IgD-negative memory B cell (primary cell): ENCODE data around the gene CCL17. TPM values are rescaled to one million over a fixed set of nuclear protein-coding genes. Genes with fewer than 3 reads are reported as not detected.
"Not testable (repeated sequence)": the region's sequence is repeated elsewhere in the genome, so short reads cannot be mapped to it uniquely, and the experiment has no call there.

Experiments
- H3K27ac Mint-ChIP-seq, 3 donors: one replicate each; pipeline ENCODE4 v1.8.0; 2020 to 2022; ENCODE audit warnings: mild to moderate bottlenecking in 3 of 3, mixed read lengths in 3 of 3, moderate library complexity in 1 of 3
- H3K27me3 Mint-ChIP-seq: one replicate; pipeline ENCODE4 v1.8.0; 2021; ENCODE audit warnings: mixed read lengths
- H3K36me3 Mint-ChIP-seq: one replicate; pipeline ENCODE4 v1.8.0; 2020; ENCODE audit warnings: mild to moderate bottlenecking, mixed read lengths
- H3K4me1 Mint-ChIP-seq, 3 donors: one replicate each; pipeline ENCODE4 v1.8.0; 2020 to 2022; ENCODE audit warnings: mixed read lengths in 3 of 3, mild to moderate bottlenecking in 1 of 3
- H3K4me3 Mint-ChIP-seq, 4 donors: one replicate each; pipeline ENCODE4 v1.8.0; 2020 to 2022; ENCODE audit warnings: mild to moderate bottlenecking in 4 of 4, mixed read lengths in 4 of 4, moderate library complexity in 3 of 4
- H3K9me3 Mint-ChIP-seq, 3 donors: one replicate each; pipeline ENCODE4 v1.8.0; 2020 to 2021; ENCODE audit warnings: mixed read lengths in 3 of 3, mild to moderate bottlenecking in 1 of 3
- polyA plus RNA-seq: library from polyadenylated mRNA; unstranded; fragments of 300-500 nt; fragmentation: Illumina TruSeq; gene quantifications from one replicate; pipeline ENCODE4 v1.2.3, GENCODE V29; 2021

The CCL17 gene
- polyA plus RNA-seq, 1 donor from 2014 or later: not detected

DNA sequence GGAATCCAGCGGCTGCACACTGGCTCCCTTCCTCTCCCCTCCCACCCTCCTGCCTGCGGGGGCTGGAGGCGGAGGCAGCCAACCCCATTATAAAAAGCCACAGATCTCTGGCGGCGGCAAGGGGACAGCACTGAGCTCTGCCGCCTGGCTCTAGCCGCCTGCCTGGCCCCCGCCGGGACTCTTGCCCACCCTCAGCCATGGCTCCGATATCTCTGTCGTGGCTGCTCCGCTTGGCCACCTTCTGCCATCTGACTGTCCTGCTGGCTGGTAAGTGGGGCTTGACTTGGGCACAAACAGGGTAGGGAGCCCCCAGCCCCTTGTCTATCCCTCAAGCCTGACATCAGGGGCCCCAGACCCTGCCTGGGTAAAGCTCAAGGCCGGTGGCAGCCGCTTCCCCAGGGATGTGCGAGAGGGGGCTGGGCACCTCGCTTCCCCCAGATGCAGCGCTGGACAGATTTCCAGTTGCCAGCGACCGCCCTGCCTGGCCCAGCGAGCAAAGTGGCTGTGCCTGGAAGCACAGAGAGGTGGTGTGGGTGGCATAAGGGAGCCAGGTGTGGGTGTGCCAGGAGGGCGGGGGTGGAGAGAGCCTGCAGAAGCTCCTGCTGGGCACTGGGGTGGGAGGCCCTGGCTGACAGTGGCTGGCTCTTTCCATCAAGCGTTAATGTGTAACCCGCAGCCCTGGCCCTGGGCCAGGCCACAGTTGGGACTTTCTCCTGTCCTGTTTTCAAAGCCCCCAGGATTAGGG, 32.0 kb upstream of the CCL17 start, which contains the start of gene CX3CL1:
Gene CX3CL1 (plus strand): TSS at position 119 of the 745 bp plus-strand sequence. CDS start 79 bp downstream, at position 198.
- Mint-ChIP-seq H3K9me3 (no peaks in the 10 kb centered on the region), H3K36me3 (peaks cover 2% of the 10 kb centered on the region), H3K4me3 (no peak within 1 kb of the TSS), H3K4me1 (peaks cover 4 to 10% (median 6%) of the 10 kb centered on the region in 3 donors), H3K27ac (no peak within 1 kb of the TSS), H3K27me3 (peaks cover 2% of the 10 kb centered on the region)

DNA sequence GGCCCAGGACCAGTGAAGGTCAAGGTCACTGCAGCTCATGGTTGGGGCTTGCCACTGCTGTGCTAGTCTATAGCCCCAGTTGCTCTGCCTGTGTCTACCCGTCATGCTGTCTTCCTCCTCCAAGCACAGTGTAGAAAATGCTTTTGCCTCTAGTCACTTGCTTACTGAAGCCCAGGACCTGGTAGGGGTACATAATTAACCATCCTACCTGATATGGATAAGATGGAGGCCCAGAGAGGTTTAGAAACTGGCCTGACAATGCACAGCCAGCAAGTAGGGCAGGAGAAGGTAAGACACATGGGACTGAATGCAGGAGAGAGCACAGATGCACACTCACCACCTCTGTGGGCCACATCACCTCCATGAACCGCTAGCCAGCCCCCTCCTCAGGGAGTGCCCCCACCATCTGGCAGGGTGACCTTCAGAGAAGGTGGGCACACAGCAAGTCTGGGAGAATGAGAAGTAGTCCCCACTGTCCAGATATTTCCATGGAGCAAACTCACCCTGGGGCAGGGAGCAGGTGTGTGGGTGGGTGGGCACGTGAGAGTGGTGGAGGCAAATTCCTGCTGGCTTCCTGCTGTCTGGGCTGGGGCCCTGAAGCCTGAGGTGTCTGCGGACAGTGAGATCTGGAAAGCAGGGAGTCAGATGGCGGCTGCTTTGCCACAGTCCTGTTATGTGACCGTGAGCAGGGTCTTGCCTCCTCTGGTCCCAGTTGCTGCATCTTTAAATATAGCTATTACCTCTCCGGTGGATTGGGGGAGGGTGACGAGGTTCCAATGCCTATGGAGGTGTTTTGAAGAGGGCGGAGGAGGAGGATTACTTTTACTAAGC, 31.2 kb upstream of the CCL17 start:
- Mint-ChIP-seq H3K9me3 (no peaks in the 10 kb centered on the region), H3K36me3 (peaks cover 2% of the 10 kb centered on the region), H3K27ac (no peak overlapping the region), H3K27me3 (no peaks in the 10 kb centered on the region), H3K4me1 (peaks cover 10 to 15% (median 11%) of the 10 kb centered on the region in 3 donors), H3K4me3 (no peak overlapping the region)

DNA sequence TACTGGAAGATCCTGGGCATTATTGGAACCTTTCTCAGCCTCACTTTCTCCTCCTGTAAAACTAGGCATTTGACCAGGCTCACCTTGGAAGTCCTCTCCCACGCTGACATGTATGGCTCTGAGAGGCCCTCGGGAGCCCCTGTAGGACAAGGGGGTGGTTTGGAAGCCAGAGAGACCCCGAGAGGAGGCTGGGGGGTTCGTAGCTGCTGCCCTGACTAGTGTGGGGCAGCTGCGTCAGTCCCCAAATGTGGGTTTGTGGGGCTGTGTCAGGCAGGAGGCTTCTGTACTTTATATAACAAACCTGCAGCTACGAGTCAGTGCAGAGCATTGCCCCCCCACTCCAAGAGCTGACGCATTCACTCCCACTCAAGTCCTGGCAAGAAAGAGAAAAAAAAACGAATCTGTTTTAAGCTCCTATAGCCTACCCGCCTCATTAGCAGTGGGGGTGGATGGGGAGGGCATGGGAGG, 30.5 kb upstream of the CCL17 start:
- Mint-ChIP-seq H3K27me3 (no peaks in the 10 kb centered on the region), H3K4me3 (no peak overlapping the region), H3K4me1 (peaks cover 10 to 15% (median 11%) of the 10 kb centered on the region in 3 donors), H3K9me3 (no peaks in the 10 kb centered on the region), H3K27ac (no peak overlapping the region), H3K36me3 (peaks cover under 1% of the 10 kb centered on the region)

DNA sequence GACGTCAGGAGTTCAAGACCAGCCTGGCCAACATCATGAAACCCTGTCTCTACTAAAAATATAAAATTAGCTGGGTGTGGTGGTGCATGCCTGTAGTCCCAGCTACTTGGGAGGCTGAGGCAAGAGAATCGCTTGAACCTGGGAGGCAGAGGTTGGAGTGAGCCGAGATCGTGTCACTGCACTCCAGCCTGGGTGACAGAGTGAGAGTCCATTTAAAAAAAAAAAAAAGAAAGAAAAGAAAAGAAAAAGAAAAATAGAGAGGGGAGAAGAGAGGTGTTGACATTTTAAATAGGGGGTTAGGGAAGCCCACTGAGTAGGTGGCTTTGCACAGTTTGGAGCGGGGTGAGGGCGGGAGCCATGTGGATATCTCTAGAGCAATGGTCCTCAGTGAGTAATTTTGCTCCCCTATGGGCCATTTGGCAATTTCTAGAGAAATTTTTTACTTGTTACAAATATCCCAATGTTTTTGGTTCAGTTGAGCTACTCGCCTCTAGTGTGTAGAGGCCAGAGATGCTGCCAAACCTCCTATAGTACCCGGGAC, 29.6 kb upstream of the CCL17 start:
- not testable (repeated sequence) for H3K27me3 Mint-ChIP-seq, H3K4me3 Mint-ChIP-seq, H3K27ac Mint-ChIP-seq, H3K36me3 Mint-ChIP-seq, H3K9me3 Mint-ChIP-seq
- peaks cover 10 to 15% (median 11%) of the 10 kb centered on the region in 3 donors for H3K4me1 Mint-ChIP-seq

DNA sequence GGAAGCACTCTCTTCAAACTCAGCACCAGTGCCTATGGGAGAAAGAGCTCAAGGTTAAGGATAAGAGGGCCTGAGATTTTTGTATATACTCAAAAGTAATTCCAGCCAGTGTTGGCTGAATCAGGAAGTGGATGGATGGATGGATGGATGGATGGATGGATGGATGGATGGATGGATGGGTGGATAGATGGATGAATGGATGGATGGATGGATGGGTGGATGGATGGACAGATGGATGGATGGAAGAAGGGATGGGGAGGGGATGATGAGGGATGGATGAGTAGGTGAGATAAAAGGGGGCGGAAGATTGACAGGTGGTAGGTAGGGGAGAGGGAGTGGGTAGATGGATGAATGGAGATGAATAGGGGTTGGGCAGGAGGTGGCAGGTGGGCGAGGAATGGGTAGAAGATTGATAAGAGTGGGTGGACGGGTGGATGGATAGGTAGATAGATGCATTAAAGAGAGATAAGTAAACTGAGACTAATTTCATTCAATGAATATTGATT, 28.2 kb upstream of the CCL17 start:
- Mint-ChIP-seq H3K36me3 (peaks cover 3% of the 10 kb centered on the region), H3K27ac (no peak overlapping the region), H3K27me3 (no peaks in the 10 kb centered on the region), H3K9me3 (no peaks in the 10 kb centered on the region), H3K4me1 (peaks cover 17 to 24% (median 19%) of the 10 kb centered on the region in 3 donors), H3K4me3 (no peak overlapping the region)

DNA sequence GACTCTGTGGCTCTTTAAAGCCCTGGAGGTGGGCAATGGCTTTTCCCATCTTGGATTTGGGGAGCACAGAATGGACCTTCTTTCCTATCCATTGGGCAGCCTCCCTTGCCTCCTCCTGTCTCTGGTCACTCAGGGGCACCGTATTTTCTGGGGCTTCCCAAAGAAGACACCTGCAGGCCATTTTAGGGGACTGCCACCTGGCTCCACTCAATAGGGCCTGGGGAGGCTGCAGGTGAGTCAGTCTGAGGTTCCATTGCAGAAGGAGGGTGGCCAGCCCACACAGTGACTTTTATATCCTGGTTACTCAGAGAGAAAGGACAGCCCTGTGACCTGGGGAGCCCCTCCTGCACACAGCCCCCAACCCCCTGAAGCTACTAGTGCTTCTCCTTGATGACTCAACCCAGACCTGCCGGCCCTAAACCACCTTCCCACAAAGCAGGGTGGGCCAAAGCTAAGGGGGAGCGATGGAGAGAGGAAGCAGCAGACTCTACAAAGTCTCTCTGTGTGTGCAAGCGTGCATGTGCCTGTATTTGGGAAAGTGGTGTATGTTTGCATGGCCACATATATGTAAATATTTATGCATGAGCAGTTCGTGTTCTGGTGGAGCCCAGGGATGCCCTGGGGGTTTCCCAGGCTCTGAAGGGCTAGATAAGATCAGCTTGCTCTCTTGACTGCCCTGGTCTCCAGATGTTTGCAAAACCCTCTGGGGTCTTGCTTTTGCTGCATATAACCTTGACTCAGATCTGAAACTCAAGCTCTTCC, 27.3 kb upstream of the CCL17 start:
- peaks cover 3% of the 10 kb centered on the region for H3K36me3 Mint-ChIP-seq
- peaks cover 19 to 31% (median 24%) of the 10 kb centered on the region in 3 donors for H3K4me1 Mint-ChIP-seq
- H3K9me3 Mint-ChIP-seq: no peaks in the 10 kb centered on the region
- peak overlapping the region in 2 of 4 donors; percentile 11 to 77 for H3K4me3 Mint-ChIP-seq
- H3K27me3 Mint-ChIP-seq: no peaks in the 10 kb centered on the region
- H3K27ac Mint-ChIP-seq: peak overlapping the region in 2 of 3 donors; percentile 18 to 78

DNA sequence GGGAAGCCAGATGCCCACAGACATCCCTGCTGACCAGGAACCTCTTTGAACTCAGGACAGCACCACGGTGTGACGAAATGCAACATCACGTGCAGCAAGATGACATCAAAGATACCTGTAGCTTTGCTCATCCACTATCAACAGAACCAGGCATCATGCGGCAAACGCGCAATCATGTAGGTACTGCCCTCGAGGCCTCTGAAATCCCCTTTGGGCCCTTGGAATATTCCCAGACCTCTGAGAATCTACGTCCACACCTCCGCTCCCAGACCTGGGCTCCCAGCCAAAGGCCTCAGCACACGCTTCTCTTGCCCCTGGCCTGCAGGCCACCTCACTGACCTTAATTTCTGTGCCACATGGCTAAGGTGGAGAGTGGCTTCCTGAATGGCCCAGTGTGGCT, 25.0 kb upstream of the CCL17 start:
- Mint-ChIP-seq H3K4me3 (no peak overlapping the region), H3K27ac (no peak overlapping the region)

DNA sequence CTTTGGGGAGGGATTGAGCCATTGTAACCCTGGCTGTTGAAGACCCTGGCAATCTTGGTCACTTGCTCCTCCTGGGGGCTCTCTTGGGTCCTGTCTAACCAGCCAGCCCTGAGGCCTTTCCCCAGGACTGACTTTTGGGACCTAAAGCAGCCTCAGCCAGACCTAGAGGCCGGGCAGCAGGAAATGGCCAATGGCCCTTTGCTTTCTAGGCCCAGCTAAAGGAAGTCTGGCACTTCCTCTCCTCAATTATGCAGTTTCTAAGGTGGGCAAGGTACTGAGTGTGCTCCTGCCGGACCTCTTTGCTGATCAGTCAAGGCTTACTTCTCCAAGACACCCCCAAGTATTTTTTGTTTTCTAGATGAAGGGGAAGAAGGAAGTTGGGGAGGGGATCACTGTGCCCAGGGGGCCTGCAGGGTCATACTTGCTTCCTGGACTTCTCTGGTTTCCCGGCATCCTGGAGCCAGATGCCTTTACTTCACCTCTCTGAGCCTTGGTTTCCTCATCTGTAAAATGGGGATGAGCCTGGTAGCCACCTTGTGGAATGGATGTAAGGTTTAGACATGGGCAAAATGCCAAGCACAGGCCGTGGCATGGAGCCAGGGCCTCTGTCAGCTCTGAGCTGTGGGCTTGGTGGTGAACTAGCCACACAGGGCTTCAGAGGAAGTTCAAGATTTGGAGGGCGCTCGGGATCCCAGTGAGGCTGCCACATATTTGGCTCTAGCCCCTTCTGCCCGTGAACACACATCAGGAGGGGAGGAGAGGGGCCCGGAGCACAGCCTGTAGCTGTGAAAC, 23.7 kb upstream of the CCL17 start:
- Mint-ChIP-seq H3K9me3 (no peaks in the 10 kb centered on the region), H3K4me1 (peaks cover 40 to 51% (median 49%) of the 10 kb centered on the region in 3 donors), H3K27ac (peak overlapping the region in 2 of 3 donors; percentile 5 to 82), H3K36me3 (peaks cover 3% of the 10 kb centered on the region), H3K27me3 (no peaks in the 10 kb centered on the region), H3K4me3 (peak overlapping the region in 1 of 4 donors; percentile 47)

More for the DNA sequence above, 25.0 kb upstream of the CCL17 start:
- no peaks in the 10 kb centered on the region for H3K9me3 Mint-ChIP-seq
- H3K36me3 Mint-ChIP-seq: peaks cover 3% of the 10 kb centered on the region
- peaks cover 29 to 44% (median 40%) of the 10 kb centered on the region in 3 donors for H3K4me1 Mint-ChIP-seq
- H3K27me3 Mint-ChIP-seq: no peaks in the 10 kb centered on the region

DNA sequence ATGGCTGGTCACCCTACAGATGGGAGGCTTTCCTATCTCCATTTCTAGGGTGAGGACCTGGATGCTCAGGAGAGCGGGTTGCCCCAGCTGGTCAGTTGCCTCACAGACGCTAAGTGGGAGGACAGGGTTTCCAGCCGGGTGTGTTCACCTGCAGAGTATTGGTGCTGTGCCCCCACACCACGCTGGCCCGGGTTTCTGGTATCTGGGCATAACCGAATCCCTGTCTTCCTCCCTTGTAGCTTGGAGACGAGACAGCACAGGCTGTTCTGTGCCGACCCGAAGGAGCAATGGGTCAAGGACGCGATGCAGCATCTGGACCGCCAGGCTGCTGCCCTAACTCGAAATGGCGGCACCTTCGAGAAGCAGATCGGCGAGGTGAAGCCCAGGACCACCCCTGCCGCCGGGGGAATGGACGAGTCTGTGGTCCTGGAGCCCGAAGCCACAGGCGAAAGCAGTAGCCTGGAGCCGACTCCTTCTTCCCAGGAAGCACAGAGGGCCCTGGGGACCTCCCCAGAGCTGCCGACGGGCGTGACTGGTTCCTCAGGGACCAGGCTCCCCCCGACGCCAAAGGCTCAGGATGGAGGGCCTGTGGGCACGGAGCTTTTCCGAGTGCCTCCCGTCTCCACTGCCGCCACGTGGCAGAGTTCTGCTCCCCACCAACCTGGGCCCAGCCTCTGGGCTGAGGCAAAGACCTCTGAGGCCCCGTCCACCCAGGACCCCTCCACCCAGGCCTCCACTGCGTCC, 22.6 kb upstream of the CCL17 start:
- Mint-ChIP-seq H3K4me3 (peak overlapping the region in 1 of 4 donors; percentile 83), H3K27ac (peak overlapping the region in 2 of 3 donors; percentile 5 to 82), H3K4me1 (peaks cover 44 to 56% (median 50%) of the 10 kb centered on the region in 3 donors), H3K36me3 (peaks cover 3% of the 10 kb centered on the region), H3K9me3 (no peaks in the 10 kb centered on the region), H3K27me3 (no peaks in the 10 kb centered on the region)

DNA sequence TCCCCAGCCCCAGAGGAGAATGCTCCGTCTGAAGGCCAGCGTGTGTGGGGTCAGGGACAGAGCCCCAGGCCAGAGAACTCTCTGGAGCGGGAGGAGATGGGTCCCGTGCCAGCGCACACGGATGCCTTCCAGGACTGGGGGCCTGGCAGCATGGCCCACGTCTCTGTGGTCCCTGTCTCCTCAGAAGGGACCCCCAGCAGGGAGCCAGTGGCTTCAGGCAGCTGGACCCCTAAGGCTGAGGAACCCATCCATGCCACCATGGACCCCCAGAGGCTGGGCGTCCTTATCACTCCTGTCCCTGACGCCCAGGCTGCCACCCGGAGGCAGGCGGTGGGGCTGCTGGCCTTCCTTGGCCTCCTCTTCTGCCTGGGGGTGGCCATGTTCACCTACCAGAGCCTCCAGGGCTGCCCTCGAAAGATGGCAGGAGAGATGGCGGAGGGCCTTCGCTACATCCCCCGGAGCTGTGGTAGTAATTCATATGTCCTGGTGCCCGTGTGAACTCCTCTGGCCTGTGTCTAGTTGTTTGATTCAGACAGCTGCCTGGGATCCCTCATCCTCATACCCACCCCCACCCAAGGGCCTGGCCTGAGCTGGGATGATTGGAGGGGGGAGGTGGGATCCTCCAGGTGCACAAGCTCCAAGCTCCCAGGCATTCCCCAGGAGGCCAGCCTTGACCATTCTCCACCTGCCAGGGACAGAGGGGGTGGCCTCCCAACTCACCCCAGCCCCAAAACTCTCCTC, 21.9 kb upstream of the CCL17 start:
- no peaks in the 10 kb centered on the region for H3K27me3 Mint-ChIP-seq
- H3K9me3 Mint-ChIP-seq: no peaks in the 10 kb centered on the region
- H3K4me1 Mint-ChIP-seq: peaks cover 38 to 54% (median 48%) of the 10 kb centered on the region in 3 donors
- no peak overlapping the region for H3K4me3 Mint-ChIP-seq
- H3K27ac Mint-ChIP-seq: peak overlapping the region in 1 of 3 donors; percentile 35
- H3K36me3 Mint-ChIP-seq: peaks cover 3% of the 10 kb centered on the region

DNA sequence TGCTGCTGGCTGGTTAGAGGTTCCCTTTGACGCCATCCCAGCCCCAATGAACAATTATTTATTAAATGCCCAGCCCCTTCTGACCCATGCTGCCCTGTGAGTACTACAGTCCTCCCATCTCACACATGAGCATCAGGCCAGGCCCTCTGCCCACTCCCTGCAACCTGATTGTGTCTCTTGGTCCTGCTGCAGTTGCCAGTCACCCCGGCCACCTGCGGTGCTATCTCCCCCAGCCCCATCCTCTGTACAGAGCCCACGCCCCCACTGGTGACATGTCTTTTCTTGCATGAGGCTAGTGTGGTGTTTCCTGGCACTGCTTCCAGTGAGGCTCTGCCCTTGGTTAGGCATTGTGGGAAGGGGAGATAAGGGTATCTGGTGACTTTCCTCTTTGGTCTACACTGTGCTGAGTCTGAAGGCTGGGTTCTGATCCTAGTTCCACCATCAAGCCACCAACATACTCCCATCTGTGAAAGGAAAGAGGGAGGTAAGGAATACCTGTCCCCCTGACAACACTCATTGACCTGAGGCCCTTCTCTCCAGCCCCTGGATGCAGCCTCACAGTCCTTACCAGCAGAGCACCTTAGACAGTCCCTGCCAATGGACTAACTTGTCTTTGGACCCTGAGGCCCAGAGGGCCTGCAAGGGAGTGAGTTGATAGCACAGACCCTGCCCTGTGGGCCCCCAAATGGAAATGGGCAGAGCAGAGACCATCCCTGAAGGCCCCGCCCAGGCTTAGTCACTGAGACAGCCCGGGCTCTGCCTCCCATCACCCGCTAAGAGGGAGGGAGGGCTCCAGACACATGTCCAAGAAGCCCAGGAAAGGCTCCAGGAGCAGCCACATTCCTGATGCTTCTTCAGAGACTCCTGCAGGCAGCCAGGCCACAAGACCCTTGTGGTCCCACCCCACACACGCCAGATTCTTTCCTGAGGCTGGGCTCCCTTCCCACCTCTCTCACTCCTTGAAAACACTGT, 21.0 kb upstream of the CCL17 start:
- H3K9me3 Mint-ChIP-seq: no peaks in the 10 kb centered on the region
- H3K27me3 Mint-ChIP-seq: no peaks in the 10 kb centered on the region
- H3K36me3 Mint-ChIP-seq: peaks cover 3% of the 10 kb centered on the region
- H3K4me1 Mint-ChIP-seq: peaks cover 40 to 52% (median 50%) of the 10 kb centered on the region in 3 donors
- H3K4me3 Mint-ChIP-seq: peak overlapping the region in 2 of 4 donors; percentile 82 to 91
- H3K27ac Mint-ChIP-seq: peak overlapping the region; percentile 19 to 96 (median 71)
